HCT116 (cell line): ENCODE data around the gene ID1. TPM values are rescaled to one million over a fixed set of nuclear protein-coding genes. Genes with fewer than 3 reads are reported as not detected.

ENCODE experiments used
- ATAC-seq: fragments of 200-7000 bp; cut with Tn5 transposase; 2 replicates; pipeline ENCODE4 v1.9.1; 2020; ENCODE audit warnings: mild to moderate bottlenecking, moderate library complexity
- BruUV-seq: library from RNA; stranded (reverse); fragments of 400-500 nt; replicated peaks from 2 replicates; lab custom pipeline; 2021; lab: Mats Ljungman, UMichigan
- CTCF ChIA-PET: fragments of 300-600 bp; sonication (Branson Sonifier 250); formaldehyde crosslinking; loops from one replicate; lab custom pipeline; 2021; ENCODE audit warnings: antibody characterized with exemption; lab: Charles Lee
- POLR2A ChIA-PET: fragments of 300-600, 350-600 bp; sonication (Branson Sonifier 250); formaldehyde crosslinking; loops from one replicate; lab custom pipeline; 2021; ENCODE audit warnings: antibody characterized with exemption; lab: Charles Lee
- RAD21 ChIA-PET, 2 experiments: fragments of 300-600 bp; sonication (Branson Sonifier 250); formaldehyde crosslinking; loops; one replicate each; lab custom pipeline; 2023; ENCODE audit warnings: low total read pairs in 2 of 2; ENCODE audit not compliant: uncharacterized antibody in 2 of 2, unreplicated experiment in 2 of 2, low non-redundant PET in 1 of 2; lab: Charles Lee
- DNase-seq: peaks from one replicate; pipeline ENCODE4 v3.0.0-alpha.2; 2010; ENCODE audit warnings: low read depth, low spot score
- H2AFZ ChIP-seq: fragments of 200-600 bp; shearing (Covaris generic), sonication (generic); 2 replicates; pipeline ENCODE4 v1.6.1; 2017; ENCODE audit warnings: low read depth, mixed run types, mixed read lengths, antibody characterized with exemption, low read length; ENCODE audit not compliant: poor library complexity, severe bottlenecking
- H3K27ac ChIP-seq: 2 replicates; pipeline ENCODE4 v1.5.1; 2012; ENCODE audit warnings: low read depth, low read length
- H3K27me3 ChIP-seq: fragments of 200-600 bp; sonication (generic); 2 replicates; pipeline ENCODE4 v1.6.1; 2016; ENCODE audit warnings: mixed run types, low read length, mixed read lengths; ENCODE audit not compliant: insufficient read depth
- H3K36me3 ChIP-seq, 2 experiments: fragments of 200-500 bp in 1 of 2; fragments of 200-600 bp in 1 of 2; sonication (Bioruptor generic) in 1 of 2; sonication (generic) in 1 of 2; 2 replicates each; pipeline versions ENCODE4 v1.5.1 to v1.6.1; 2014 to 2016; ENCODE audit warnings: low read length in 2 of 2, inconsistent platforms in 1 of 2, mixed read lengths in 1 of 2, mixed run types in 1 of 2; ENCODE audit not compliant: insufficient read depth in 2 of 2, control insufficient read depth in 1 of 2
- H3K4me1 ChIP-seq, 2 experiments: fragments of 200-600 bp in 1 of 2; sonication (generic) in 1 of 2; 2 replicates each; pipeline versions ENCODE4 v1.5.1 to v1.6.1; 2012 to 2017; ENCODE audit warnings: low read length in 2 of 2, inconsistent platforms in 1 of 2, mild to moderate bottlenecking in 1 of 2, mixed read lengths in 1 of 2, mixed run types in 1 of 2, moderate library complexity in 1 of 2; ENCODE audit not compliant: insufficient read depth in 2 of 2, control insufficient read depth in 1 of 2
- H3K4me2 ChIP-seq: fragments of 200-600 bp; sonication (generic); 2 replicates; pipeline ENCODE4 v1.6.1; 2017; ENCODE audit warnings: mixed run types, low read length, mixed read lengths
- H3K4me3 ChIP-seq, 2 experiments: fragments of 200-600 bp in 1 of 2; sonication (generic) in 1 of 2; replicated peaks in 1 of 2; 2 replicates each; pipeline ENCODE4 v1.5.1; 2011 to 2016; ENCODE audit warnings: low read length in 2 of 2, control low read depth in 1 of 2, low read depth in 1 of 2, mild to moderate bottlenecking in 1 of 2, mixed read lengths in 1 of 2, mixed run types in 1 of 2
- H3K79me2 ChIP-seq: fragments of 200-600 bp; sonication (generic); 2 replicates; pipeline ENCODE4 v1.6.1; 2017; ENCODE audit warnings: mild to moderate bottlenecking, mixed run types, low read length, moderate library complexity, mixed read lengths; ENCODE audit not compliant: insufficient read depth
- H3K9ac ChIP-seq: fragments of 200-600 bp; sonication (generic); 2 replicates; pipeline ENCODE4 v1.6.1; 2016; ENCODE audit warnings: low read length, mixed read lengths
- H3K9me2 ChIP-seq: fragments of 200-600 bp; sonication (generic), shearing (Covaris generic); 2 replicates; pipeline ENCODE4 v1.6.1; 2017; ENCODE audit warnings: mixed run types, mild to moderate bottlenecking, moderate library complexity; ENCODE audit not compliant: insufficient read depth
- H3K9me3 ChIP-seq, 2 experiments: fragments of 200-500 bp in 1 of 2; fragments of 200-600 bp in 1 of 2; sonication (Bioruptor generic) in 1 of 2; sonication (generic) in 1 of 2; 2 replicates each; pipeline ENCODE4 v1.6.1; 2014 to 2017; ENCODE audit warnings: low read length in 2 of 2, mixed read lengths in 2 of 2, inconsistent platforms in 1 of 2, low read depth in 1 of 2, mild to moderate bottlenecking in 1 of 2, mixed run types in 1 of 2, moderate library complexity in 1 of 2; ENCODE audit not compliant: control insufficient read depth in 1 of 2, insufficient read depth in 1 of 2
- H4K20me1 ChIP-seq: fragments of 200-600 bp; sonication (generic), shearing (Covaris generic); 2 replicates; pipeline ENCODE4 v1.6.1; 2017; ENCODE audit warnings: mixed run types, mild to moderate bottlenecking, moderate library complexity; ENCODE audit not compliant: insufficient read depth
- ATF3 ChIP-seq: IDR thresholded peaks from 2 replicates; pipeline ENCODE4 v1.6.1; 2012
- CEBPB ChIP-seq: IDR thresholded peaks from 2 replicates; pipeline ENCODE4 v1.6.1; 2012; ENCODE audit warnings: low read depth
- CTCF ChIP-seq, 3 experiments: fragments of 200-600 bp in 1 of 3; sonication (generic) in 1 of 3; IDR thresholded peaks in 2 of 3; conservative IDR thresholded peaks in 1 of 3; 2 replicates each; pipeline ENCODE4 v1.5.1; 2012 to 2017; ENCODE audit warnings: low read depth in 2 of 3, low read length in 2 of 3, antibody characterized with exemption in 1 of 3, borderline replicate concordance in 1 of 3, control low read depth in 1 of 3, mild to moderate bottlenecking in 1 of 3, mixed read lengths in 1 of 3, mixed run types in 1 of 3, moderate library complexity in 1 of 3; ENCODE audit not compliant: insufficient read depth in 1 of 3
- EGR1 ChIP-seq: IDR thresholded peaks from 2 replicates; pipeline ENCODE4 v1.6.1; 2012; ENCODE audit warnings: low read depth
- EZH2 ChIP-seq: fragments of 200-600 bp; sonication (generic); IDR thresholded peaks from 2 replicates; pipeline ENCODE4 v1.6.1; 2017; ENCODE audit warnings: antibody characterized with exemption, mixed run types
- EZH2phosphoT487 ChIP-seq: fragments of 200-600 bp; IDR thresholded peaks from 2 replicates; pipeline ENCODE4 v1.6.1; 2018; ENCODE audit warnings: antibody characterized with exemption, borderline replicate concordance
- FOSL1 ChIP-seq: IDR thresholded peaks from 2 replicates; pipeline ENCODE4 v1.6.1; 2012; ENCODE audit warnings: low read depth
- MAX ChIP-seq: IDR thresholded peaks from 2 replicates; pipeline ENCODE4 v1.6.1; 2012
- POLR2A ChIP-seq: IDR thresholded peaks from 2 replicates; pipeline ENCODE4 v1.7.0; 2011; ENCODE audit warnings: borderline replicate concordance; ENCODE audit not compliant: insufficient read depth, insufficient read length; ENCODE audit errors: extremely low read depth
- POLR2AphosphoS5 ChIP-seq: IDR thresholded peaks from 2 replicates; pipeline ENCODE4 v1.6.1; 2011; ENCODE audit warnings: mild to moderate bottlenecking, low read depth, low read length, moderate library complexity
- RAD21 ChIP-seq: IDR thresholded peaks from 2 replicates; pipeline ENCODE4 v1.6.1; 2012; ENCODE audit warnings: low read depth, mild to moderate bottlenecking
- REST ChIP-seq: IDR thresholded peaks from 2 replicates; pipeline ENCODE4 v1.6.1; 2012; ENCODE audit warnings: low read depth
- SRF ChIP-seq: IDR thresholded peaks from 2 replicates; pipeline ENCODE4 v1.6.1; 2012; ENCODE audit warnings: low read depth
- TCF7L2 ChIP-seq: IDR thresholded peaks from 2 replicates; pipeline ENCODE4 v1.7.0; 2011; ENCODE audit warnings: borderline replicate concordance, inconsistent platforms; ENCODE audit not compliant: insufficient read depth, insufficient read length; ENCODE audit errors: extremely low read depth
- ZBTB33 ChIP-seq: IDR thresholded peaks from 2 replicates; pipeline ENCODE4 v1.6.1; 2011; ENCODE audit warnings: mild to moderate bottlenecking, low read length, moderate library complexity; ENCODE audit not compliant: insufficient replicate concordance; ENCODE audit errors: extremely low read depth
- ZFX ChIP-seq: fragments of 450-650 bp; IDR thresholded peaks from 2 replicates; pipeline ENCODE4 v1.6.1; 2017
- intact Hi-C: fragments of 100-400 bp; cut with micrococcal nuclease; formaldehyde crosslinking; loops from 2 replicates; pipeline ENCODE4 v1.10.0; 2022
- total RNA-seq: library from RNA; stranded (reverse); gene quantifications from one replicate; pipeline ENCODE4 v1.2.1, GENCODE V29; 2021; ENCODE audit not compliant: unreplicated experiment

ID1 gene
- total RNA-seq, 1 experiment from 2014 or later, result 811 TPM

GRCh38 chr20:31566658-31567379, 38.3 kb upstream of the ID1 start (continued):
- TF ChIP-seq ZBTB33, result peak; percentile 27

- DNase-seq, result no peak
- POLR2A ChIA-PET, result interaction anchor here (0.7 to 28.6 kb wide), 8 partner anchors 10 to 156 kb away, joined by 3 to 1106 read pairs (median 4); partner anchors contain the start of gene ID1
- Histone ChIP-seq H3K9me3 (no peaks in the 10 kb centered on the region), H3K27ac (peak overlapping the region; percentile 98), H3K9ac (peak overlapping the region; percentile 52), H3K36me3 (peaks cover 0 to 20% of the 10 kb centered on the region in 2 experiments; a peak in 1 of 4 replicates), H3K9me2 (no peaks in the 10 kb centered on the region), H3K79me2 (peaks cover 5% of the 10 kb centered on the region; the same call in 1 of the 2 replicates), H3K4me3 (peak overlapping the region in 1 of 2 experiments; percentile 15; a peak in 2 of 4 replicates), H4K20me1 (no peaks in the 10 kb centered on the region)
- BruUV-seq, result no TSS peak
- TF ChIP-seq CTCF (IDR thresholded peaks at IDR 0.05 in 2 of 3, conservative IDR thresholded peaks at IDR 0.05 in 1 of 3; ENCODE audit: borderline replicate concordance in 1 of 3, insufficient read depth in 1 of 3, low read depth in 2 of 3, low read length in 2 of 3) (no peak; a peak in 1 of 6 replicates), ATF3 (no peak), POLR2AphosphoS5 (no peak), ZFX (no peak), CEBPB (no peak), EGR1 (no peak), EZH2 (no peak), REST (no peak), FOSL1 (no peak), TCF7L2 (no peak), SRF (no peak), POLR2A (no peak), RAD21 (no peak), EZH2phosphoT487 (no peak), MAX (no peak)
- TF ChIP-seq, all 23 proteins: peak for 0
- no peak for ATAC-seq
- intact Hi-C loops, result loop anchor here (2.0 kb wide), 1 partner anchor 43 kb away; no protein-coding TSS in a partner anchor
- Histone ChIP-seq H3K27me3 (no peaks in the 10 kb centered on the region), H2AFZ (no peak overlapping the region), H3K4me2 (peak overlapping the region; percentile 72), H3K4me1 (peaks cover 95 to 98% of the 10 kb centered on the region in 2 experiments)
- ChIA-PET CTCF (interaction anchor here (0.6 to 10.8 kb wide), 9 partner anchors 9 to 156 kb away, joined by 3 to 256 read pairs (median 4); partner anchors contain the start of gene ID1), RAD21 (interaction anchor here (1.0 to 5.7 kb wide), 9 partner anchors 10 to 45 kb away, joined by 3 to 74 read pairs (median 4); partner anchors contain the start of gene ID1 (in 2 of the 2))
Measured at GRCh38 chr20:31567380-31567720, 37.7 kb upstream of the ID1 start.
